ENCODE measurements around the gene PLCG1.

PLCG1 gene

DNA sequence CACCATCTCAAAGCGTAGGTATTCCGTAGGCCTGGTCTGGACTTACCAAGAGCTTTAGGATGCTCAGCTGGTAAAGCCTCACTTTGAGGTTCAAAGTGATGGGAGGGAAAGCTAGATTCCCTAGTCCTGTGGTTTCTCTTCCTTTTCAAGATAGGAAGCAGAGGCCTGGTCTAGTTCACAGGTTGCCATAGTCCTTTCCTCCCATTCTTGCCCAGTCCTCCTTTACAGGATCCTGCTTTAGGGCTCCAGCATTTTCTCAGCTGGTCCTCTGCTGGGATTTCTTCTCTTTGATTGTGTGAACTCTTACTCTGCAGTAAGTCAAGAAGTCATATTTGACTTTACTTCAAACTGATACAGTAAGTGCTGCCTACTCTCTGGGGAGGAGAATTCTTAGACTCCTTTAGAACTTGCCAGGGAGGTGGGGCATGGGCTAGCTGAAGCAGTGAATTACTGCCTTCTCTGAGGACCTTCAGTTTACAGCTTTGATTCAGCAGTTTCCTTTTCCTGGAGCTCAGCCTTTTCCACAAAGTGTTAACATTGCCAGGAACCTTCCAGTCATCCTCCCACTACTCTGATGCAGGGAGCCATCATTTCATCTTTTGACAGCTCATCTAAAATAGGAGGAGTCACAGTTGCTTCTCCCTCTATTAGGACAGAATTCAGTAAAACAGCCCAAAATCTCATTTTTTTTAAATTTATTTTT lies 42.8 kb upstream of the PLCG1 start:
- Histone ChIP-seq H3K27ac (no peak overlapping the region; the same call in 1 of the 2 replicates), H3K36me3 (ENCODE audit: insufficient read depth) (peaks cover 14% of the 10 kb centered on the region; the same call in 1 of the 2 replicates), H3K4me2 (no peak overlapping the region), H3K4me1 (ENCODE audit: low read depth, poor library complexity, severe bottlenecking) (no peaks in the 10 kb centered on the region), H3K27me3 (ENCODE audit: insufficient read depth, low read depth) (no peaks in the 10 kb centered on the region), H2AFZ (ENCODE audit: low read depth) (no peak overlapping the region), H3K9ac (no peak overlapping the region), H4K20me1 (ENCODE audit: insufficient read depth) (no peaks in the 10 kb centered on the region), H3K79me2 (ENCODE audit: insufficient read depth, low read depth) (no peaks in the 10 kb centered on the region), H3K4me3 (IDR thresholded peaks at IDR 0.05; ENCODE audit: insufficient read depth, low read depth, low read length) (no peak overlapping the region)
- TF ChIP-seq CTCF (conservative IDR thresholded peaks at IDR 0.05; ENCODE audit: low read depth, low read length) = no peak

GRCh38 chr20:41095110-41095969 lies 42.0 kb upstream of the PLCG1 start:
- Histone ChIP-seq H3K27me3 (ENCODE audit: insufficient read depth, low read depth) (no peaks in the 10 kb centered on the region), H3K36me3 (ENCODE audit: insufficient read depth) (peaks cover 16% of the 10 kb centered on the region; the same call in 1 of the 2 replicates), H3K4me2 (no peak overlapping the region), H4K20me1 (ENCODE audit: insufficient read depth) (no peaks in the 10 kb centered on the region), H3K9ac (no peak overlapping the region), H3K4me3 (IDR thresholded peaks at IDR 0.05; ENCODE audit: insufficient read depth, low read depth, low read length) (no peak overlapping the region), H3K79me2 (ENCODE audit: insufficient read depth, low read depth) (no peaks in the 10 kb centered on the region), H3K27ac (no peak overlapping the region), H2AFZ (ENCODE audit: low read depth) (no peak overlapping the region), H3K4me1 (ENCODE audit: low read depth, poor library complexity, severe bottlenecking) (no peaks in the 10 kb centered on the region)
- peak; percentile 97 for TF ChIP-seq CTCF (conservative IDR thresholded peaks at IDR 0.05; ENCODE audit: low read depth, low read length)

DNA sequence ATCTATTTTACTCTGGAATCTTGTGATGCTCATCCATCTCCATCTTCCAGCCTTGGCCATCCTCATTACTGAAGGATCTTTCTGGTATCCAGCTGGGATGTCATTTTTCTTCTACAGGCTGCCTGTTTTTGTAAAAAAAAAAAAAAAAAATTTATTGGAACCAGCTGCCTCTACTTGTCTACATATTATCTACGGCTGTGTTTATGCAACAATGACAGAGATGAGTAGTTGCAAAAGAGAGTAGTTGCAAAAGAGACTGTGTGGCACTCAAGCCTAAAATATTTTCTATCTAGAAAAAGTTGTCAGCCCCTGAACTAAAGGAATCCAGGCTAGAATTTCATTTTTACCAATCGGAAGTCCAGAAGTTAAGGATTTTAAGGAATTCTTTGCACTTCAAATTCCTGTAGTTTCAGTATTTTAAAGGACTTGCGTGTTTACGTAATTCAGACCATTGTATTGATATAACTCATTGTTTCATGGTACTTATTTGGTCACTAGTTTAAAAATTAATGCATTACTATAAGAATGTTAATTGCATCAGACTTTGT lies 38.6 kb upstream of the PLCG1 start:
- Histone ChIP-seq H3K27ac (no peak overlapping the region), H2AFZ (ENCODE audit: low read depth) (no peak overlapping the region), H3K4me2 (no peak overlapping the region), H3K9ac (no peak overlapping the region), H3K27me3 (ENCODE audit: insufficient read depth, low read depth) (no peaks in the 10 kb centered on the region), H4K20me1 (ENCODE audit: insufficient read depth) (no peaks in the 10 kb centered on the region), H3K36me3 (ENCODE audit: insufficient read depth) (peaks cover 41% of the 10 kb centered on the region; the same call in 1 of the 2 replicates), H3K4me1 (ENCODE audit: low read depth, poor library complexity, severe bottlenecking) (no peaks in the 10 kb centered on the region), H3K4me3 (IDR thresholded peaks at IDR 0.05; ENCODE audit: insufficient read depth, low read depth, low read length) (no peak overlapping the region), H3K79me2 (ENCODE audit: insufficient read depth, low read depth) (no peaks in the 10 kb centered on the region)
- no peak for TF ChIP-seq CTCF (conservative IDR thresholded peaks at IDR 0.05; ENCODE audit: low read depth, low read length)

DNA sequence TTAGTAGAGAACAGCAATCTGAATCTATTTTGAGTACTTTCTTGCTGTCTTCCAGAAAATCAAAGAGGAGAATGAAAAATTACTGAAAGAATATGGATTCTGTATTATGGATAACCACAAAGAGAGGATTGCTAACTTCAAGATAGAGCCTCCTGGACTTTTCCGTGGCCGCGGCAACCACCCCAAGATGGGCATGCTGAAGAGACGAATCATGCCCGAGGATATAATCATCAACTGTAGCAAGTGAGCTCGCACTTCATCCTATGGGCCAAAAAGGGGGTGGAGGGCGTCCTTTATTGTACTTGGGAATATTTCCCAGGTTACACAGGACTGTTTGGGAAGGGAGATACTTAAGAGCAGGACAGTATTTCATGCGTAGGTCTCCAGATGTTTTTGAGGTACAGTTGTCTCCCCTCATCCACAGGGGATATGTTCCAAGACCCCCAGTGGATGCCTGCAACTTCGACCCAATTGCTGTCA lies 37.3 kb upstream of the PLCG1 start:
- Histone ChIP-seq H4K20me1 (ENCODE audit: insufficient read depth) (no peaks in the 10 kb centered on the region), H3K4me3 (IDR thresholded peaks at IDR 0.05; ENCODE audit: insufficient read depth, low read depth, low read length) (no peak overlapping the region), H3K9ac (no peak overlapping the region), H3K4me1 (ENCODE audit: low read depth, poor library complexity, severe bottlenecking) (no peaks in the 10 kb centered on the region), H3K36me3 (ENCODE audit: insufficient read depth) (peaks cover 48% of the 10 kb centered on the region; the same call in 1 of the 2 replicates), H3K27me3 (ENCODE audit: insufficient read depth, low read depth) (no peaks in the 10 kb centered on the region), H3K4me2 (no peak overlapping the region), H2AFZ (ENCODE audit: low read depth) (no peak overlapping the region), H3K79me2 (ENCODE audit: insufficient read depth, low read depth) (no peaks in the 10 kb centered on the region), H3K27ac (no peak overlapping the region)
- TF ChIP-seq CTCF (conservative IDR thresholded peaks at IDR 0.05; ENCODE audit: low read depth, low read length) = no peak
